Neural cell (in vitro differentiated cells): ENCODE results near the gene VSIG10L2.

ENCODE experiments used
- EP300 ChIP-seq: fragments of 450-650 bp; conservative IDR thresholded peaks from 2 replicates; pipeline ENCODE4 v1.6.1; 2014; ENCODE audit warnings: antibody characterized with exemption, mild to moderate bottlenecking, moderate library complexity; ENCODE audit not compliant: poor library complexity, severe bottlenecking
- EZH2 ChIP-seq: fragments of 200-600, 300-800 bp; shearing (Covaris generic), sonication (generic); IDR thresholded peaks from 2 replicates; pipeline ENCODE4 v1.6.1; 2014; ENCODE audit warnings: antibody characterized with exemption, low read length, borderline replicate concordance, mild to moderate bottlenecking; ENCODE audit not compliant: insufficient read depth, poor library complexity, severe bottlenecking
- POLR2AphosphoS5 ChIP-seq: IDR thresholded peaks from 2 replicates; pipeline ENCODE4 v1.6.1; 2012
- TF ChIP-seq, protein P1 (sequence below): fragments of 450-650 bp; IDR thresholded peaks from 2 replicates; pipeline ENCODE4 v1.5.1; 2014; ENCODE audit warnings: antibody characterized with exemption, mild to moderate bottlenecking, moderate library complexity; ENCODE audit not compliant: poor library complexity, severe bottlenecking
- TF ChIP-seq, protein P2 (sequence below): IDR thresholded peaks from 2 replicates; pipeline ENCODE4 v1.6.1; 2012; ENCODE audit warnings: borderline replicate concordance

DNA sequence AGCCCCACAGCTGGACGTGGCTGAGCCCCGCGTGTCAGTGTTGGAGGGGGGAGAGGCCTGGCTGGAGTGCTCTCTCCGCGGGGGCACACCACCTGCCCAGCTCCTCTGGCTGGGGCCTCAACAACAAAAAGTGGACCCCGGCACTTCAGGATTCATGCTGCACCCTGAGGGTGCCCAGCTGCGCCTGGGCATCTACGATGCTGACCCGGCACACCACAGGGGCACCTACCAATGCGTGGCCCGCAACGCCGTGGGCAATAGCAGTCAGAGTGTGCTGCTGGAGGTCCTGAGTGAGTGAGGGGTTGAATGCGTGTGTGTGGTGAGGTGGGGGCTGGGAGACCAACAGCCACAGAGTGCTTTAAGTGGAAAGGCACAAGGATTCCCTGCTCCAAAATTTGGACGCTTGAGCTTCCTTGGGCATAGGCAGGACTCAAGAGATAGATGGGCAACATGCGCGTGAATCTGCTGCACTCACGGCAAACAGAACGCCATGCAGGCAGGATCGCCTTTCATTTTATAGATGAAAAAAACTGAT lies 7.6 kb downstream of the VSIG10L2 start:
- TF ChIP-seq, protein P1, sequence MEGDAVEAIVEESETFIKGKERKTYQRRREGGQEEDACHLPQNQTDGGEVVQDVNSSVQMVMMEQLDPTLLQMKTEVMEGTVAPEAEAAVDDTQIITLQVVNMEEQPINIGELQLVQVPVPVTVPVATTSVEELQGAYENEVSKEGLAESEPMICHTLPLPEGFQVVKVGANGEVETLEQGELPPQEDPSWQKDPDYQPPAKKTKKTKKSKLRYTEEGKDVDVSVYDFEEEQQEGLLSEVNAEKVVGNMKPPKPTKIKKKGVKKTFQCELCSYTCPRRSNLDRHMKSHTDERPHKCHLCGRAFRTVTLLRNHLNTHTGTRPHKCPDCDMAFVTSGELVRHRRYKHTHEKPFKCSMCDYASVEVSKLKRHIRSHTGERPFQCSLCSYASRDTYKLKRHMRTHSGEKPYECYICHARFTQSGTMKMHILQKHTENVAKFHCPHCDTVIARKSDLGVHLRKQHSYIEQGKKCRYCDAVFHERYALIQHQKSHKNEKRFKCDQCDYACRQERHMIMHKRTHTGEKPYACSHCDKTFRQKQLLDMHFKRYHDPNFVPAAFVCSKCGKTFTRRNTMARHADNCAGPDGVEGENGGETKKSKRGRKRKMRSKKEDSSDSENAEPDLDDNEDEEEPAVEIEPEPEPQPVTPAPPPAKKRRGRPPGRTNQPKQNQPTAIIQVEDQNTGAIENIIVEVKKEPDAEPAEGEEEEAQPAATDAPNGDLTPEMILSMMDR: no peak
- TF ChIP-seq POLR2AphosphoS5 (no peak), EZH2 (no peak), EP300 (no peak)
- TF ChIP-seq, protein P2, sequence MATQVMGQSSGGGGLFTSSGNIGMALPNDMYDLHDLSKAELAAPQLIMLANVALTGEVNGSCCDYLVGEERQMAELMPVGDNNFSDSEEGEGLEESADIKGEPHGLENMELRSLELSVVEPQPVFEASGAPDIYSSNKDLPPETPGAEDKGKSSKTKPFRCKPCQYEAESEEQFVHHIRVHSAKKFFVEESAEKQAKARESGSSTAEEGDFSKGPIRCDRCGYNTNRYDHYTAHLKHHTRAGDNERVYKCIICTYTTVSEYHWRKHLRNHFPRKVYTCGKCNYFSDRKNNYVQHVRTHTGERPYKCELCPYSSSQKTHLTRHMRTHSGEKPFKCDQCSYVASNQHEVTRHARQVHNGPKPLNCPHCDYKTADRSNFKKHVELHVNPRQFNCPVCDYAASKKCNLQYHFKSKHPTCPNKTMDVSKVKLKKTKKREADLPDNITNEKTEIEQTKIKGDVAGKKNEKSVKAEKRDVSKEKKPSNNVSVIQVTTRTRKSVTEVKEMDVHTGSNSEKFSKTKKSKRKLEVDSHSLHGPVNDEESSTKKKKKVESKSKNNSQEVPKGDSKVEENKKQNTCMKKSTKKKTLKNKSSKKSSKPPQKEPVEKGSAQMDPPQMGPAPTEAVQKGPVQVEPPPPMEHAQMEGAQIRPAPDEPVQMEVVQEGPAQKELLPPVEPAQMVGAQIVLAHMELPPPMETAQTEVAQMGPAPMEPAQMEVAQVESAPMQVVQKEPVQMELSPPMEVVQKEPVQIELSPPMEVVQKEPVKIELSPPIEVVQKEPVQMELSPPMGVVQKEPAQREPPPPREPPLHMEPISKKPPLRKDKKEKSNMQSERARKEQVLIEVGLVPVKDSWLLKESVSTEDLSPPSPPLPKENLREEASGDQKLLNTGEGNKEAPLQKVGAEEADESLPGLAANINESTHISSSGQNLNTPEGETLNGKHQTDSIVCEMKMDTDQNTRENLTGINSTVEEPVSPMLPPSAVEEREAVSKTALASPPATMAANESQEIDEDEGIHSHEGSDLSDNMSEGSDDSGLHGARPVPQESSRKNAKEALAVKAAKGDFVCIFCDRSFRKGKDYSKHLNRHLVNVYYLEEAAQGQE: no peak
